Naive B cell (primary cell): ENCODE data around the gene LARP4B. TPM values are rescaled to one million over a fixed set of nuclear protein-coding genes. Genes with fewer than 3 reads are reported as not detected.
A peak's percentile ranks its signal among the peaks of the same experiment; 100 is the strongest.

Source experiments
- ATAC-seq, 2 donors: fragments of 150-1000 bp; cut with Tn5 transposase; 2 replicates each; pipeline ENCODE4 v1.10.0; 2021; ENCODE audit warnings: low read depth in 2 of 2, mild to moderate bottlenecking in 2 of 2, moderate library complexity in 2 of 2
- DNase-seq: peaks from one replicate; pipeline ENCODE4 v3.0.0; 2022
- H3K27ac Mint-ChIP-seq, 6 donors: one replicate each; pipeline ENCODE4 v1.8.0; 2020 to 2022; ENCODE audit warnings: mild to moderate bottlenecking in 6 of 6, mixed read lengths in 6 of 6, moderate library complexity in 5 of 6, inconsistent platforms in 2 of 6
- H3K27me3 Mint-ChIP-seq, 3 donors: one replicate each; pipeline ENCODE4 v1.8.0; 2021 to 2022; ENCODE audit warnings: mixed read lengths in 3 of 3, mild to moderate bottlenecking in 1 of 3
- H3K36me3 Mint-ChIP-seq, 2 donors: one replicate each; pipeline ENCODE4 v1.8.0; 2020 to 2022; ENCODE audit warnings: mixed read lengths in 2 of 2, inconsistent platforms in 1 of 2, mild to moderate bottlenecking in 1 of 2
- H3K4me1 Mint-ChIP-seq, 3 donors: one replicate each; pipeline ENCODE4 v1.8.0; 2020 to 2022; ENCODE audit warnings: mixed read lengths in 3 of 3, inconsistent platforms in 1 of 3, mild to moderate bottlenecking in 1 of 3, moderate library complexity in 1 of 3
- H3K4me3 Mint-ChIP-seq, 8 donors: one replicate each; pipeline ENCODE4 v1.8.0; 2020 to 2022; ENCODE audit warnings: mild to moderate bottlenecking in 8 of 8, mixed read lengths in 8 of 8, moderate library complexity in 8 of 8, inconsistent platforms in 2 of 8
- H3K9me3 Mint-ChIP-seq, 7 donors: one replicate each; pipeline ENCODE4 v1.8.0; 2020 to 2022; ENCODE audit warnings: mixed read lengths in 7 of 7, mild to moderate bottlenecking in 5 of 7, inconsistent platforms in 2 of 7, moderate library complexity in 1 of 7
- polyA plus RNA-seq, 6 donors: library from polyadenylated mRNA; unstranded; fragments of 300-500 nt; fragmentation: Illumina TruSeq; gene quantifications; one replicate each; pipeline ENCODE4 v1.2.3, GENCODE V29; 2021; ENCODE audit warnings: low read depth in 6 of 6

LARP4B gene
- polyA plus RNA-seq, 6 donors from 2014 or later: 19.3 to 42.8 (median 33.1) TPM

DNA sequence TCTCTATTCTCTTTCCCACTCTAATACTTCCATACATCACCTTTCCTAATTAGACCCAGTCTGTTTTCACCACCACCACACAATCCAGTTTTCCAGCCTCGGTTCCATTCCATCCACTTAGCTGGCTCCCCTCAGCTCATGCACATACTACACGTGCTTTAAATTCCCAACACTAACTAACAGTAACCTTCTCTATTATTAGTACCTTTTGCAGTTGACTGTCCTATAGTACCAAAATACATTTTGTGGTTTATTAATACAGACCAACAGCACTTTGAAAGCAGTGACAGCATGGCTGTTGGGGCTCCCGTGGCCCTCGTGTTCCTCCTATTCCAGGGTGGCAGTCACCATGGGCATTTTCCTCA is 64.9 kb downstream of the LARP4B start:
- Mint-ChIP-seq H3K4me3 (peak overlapping the region in 1 of 8 donors; percentile 22), H3K4me1 (peaks cover 10 to 26% (median 22%) of the 10 kb centered on the region in 3 donors), H3K27me3 (no peaks in the 10 kb centered on the region), H3K27ac (peak overlapping the region in 2 of 6 donors; percentile 22 to 37), H3K9me3 (no peaks in the 10 kb centered on the region), H3K36me3 (peaks cover 17 to 23% of the 10 kb centered on the region in 2 donors)
- ATAC-seq (no peak), DNase-seq (no peak)

DNA sequence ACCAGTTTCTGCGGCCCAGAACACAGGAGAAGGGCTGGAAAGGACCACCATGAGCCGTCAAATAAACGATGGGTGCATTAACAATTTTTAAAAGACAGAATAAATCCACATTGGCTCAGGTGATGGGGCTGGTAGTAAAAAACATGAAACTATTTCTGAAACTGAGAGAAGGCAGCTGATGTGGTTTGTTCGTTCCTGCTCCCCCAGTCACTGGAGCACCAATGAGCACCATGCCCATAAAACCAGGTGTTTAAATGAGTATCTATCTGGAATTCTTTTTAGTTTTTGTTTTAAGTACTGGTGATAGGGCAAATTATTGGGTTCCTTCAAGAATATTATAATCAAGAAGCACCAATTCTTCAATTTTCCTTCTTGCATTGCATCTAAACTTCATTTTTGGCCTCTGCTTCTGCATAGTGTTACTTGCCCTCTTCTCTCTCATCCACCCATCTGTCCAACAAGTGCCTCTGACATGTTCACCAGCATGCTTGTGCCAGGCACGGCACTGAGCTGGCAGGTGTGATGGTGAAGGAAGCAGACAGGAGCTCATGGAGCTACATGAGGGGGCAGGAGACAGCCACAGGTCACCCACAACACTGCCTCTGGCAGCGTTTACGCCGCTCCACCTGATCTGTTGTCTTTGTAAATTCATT is 65.5 kb downstream of the LARP4B start:
- ATAC-seq: no peak
- DNase-seq: no peak
- Mint-ChIP-seq H3K4me3 (peak overlapping the region in 1 of 8 donors; percentile 22), H3K36me3 (peaks cover 22 to 28% of the 10 kb centered on the region in 2 donors), H3K27me3 (no peaks in the 10 kb centered on the region), H3K27ac (peak overlapping the region in 4 of 6 donors; percentile 19 to 69 (median 30)), H3K4me1 (peaks cover 10 to 25% (median 19%) of the 10 kb centered on the region in 3 donors), H3K9me3 (no peaks in the 10 kb centered on the region)

DNA sequence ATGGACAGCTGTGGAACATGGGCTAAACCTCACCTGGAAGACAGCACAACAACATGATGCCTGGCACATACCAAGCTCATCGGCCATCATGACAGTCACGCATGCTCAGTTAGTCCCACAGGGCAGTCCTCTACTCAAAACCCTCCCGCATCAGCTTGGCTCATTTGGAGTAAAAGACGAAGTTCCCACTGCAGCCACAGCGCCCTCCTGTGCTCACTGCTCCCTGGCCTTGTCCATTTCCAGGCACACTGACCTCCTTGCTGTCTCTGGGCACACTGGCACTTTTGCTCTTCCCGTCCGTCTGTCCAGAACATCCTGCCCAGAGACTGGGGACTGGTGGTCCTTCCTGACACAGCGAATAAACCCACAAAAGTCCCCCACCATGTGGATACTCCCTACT is 66.2 kb downstream of the LARP4B start:
- H3K27me3 Mint-ChIP-seq: no peaks in the 10 kb centered on the region
- peaks cover 23 to 30% of the 10 kb centered on the region in 2 donors for H3K36me3 Mint-ChIP-seq

DNA sequence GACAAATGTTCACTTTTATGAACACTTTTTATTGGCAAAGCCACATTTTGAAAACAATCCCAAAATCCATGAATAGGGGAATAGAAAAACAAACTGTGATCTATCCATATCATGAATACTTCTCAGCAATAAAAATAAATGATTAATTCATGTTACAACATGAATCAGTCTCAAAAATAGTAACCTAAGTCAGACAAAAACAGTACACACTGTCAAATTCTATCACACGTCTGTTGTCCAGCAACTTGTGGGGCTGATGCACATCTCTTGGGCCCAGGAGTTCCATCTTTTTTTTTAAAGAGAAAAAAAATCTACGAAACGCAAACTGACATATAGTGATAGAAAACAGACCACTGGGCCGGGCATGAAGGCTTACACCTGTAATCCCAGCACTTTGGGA is 71.0 kb downstream of the LARP4B start:
- Mint-ChIP-seq H3K4me1 (peaks cover 11 to 24% (median 23%) of the 10 kb centered on the region in 3 donors), H3K27me3 (no peaks in the 10 kb centered on the region), H3K4me3 (no peak overlapping the region), H3K27ac (peak overlapping the region in 2 of 6 donors; percentile 11 to 60), H3K36me3 (peaks cover 16 to 23% of the 10 kb centered on the region in 2 donors), H3K9me3 (no peaks in the 10 kb centered on the region)
- ATAC-seq: no peak
- no peak for DNase-seq

More for the DNA sequence above, 66.2 kb downstream of the LARP4B start:
- DNase-seq (no peak), ATAC-seq (no peak)
- Mint-ChIP-seq H3K27ac (peak overlapping the region in 4 of 6 donors; percentile 19 to 84 (median 74)), H3K4me1 (peaks cover 10 to 23% (median 12%) of the 10 kb centered on the region in 3 donors), H3K4me3 (no peak overlapping the region), H3K9me3 (no peaks in the 10 kb centered on the region)

DNA sequence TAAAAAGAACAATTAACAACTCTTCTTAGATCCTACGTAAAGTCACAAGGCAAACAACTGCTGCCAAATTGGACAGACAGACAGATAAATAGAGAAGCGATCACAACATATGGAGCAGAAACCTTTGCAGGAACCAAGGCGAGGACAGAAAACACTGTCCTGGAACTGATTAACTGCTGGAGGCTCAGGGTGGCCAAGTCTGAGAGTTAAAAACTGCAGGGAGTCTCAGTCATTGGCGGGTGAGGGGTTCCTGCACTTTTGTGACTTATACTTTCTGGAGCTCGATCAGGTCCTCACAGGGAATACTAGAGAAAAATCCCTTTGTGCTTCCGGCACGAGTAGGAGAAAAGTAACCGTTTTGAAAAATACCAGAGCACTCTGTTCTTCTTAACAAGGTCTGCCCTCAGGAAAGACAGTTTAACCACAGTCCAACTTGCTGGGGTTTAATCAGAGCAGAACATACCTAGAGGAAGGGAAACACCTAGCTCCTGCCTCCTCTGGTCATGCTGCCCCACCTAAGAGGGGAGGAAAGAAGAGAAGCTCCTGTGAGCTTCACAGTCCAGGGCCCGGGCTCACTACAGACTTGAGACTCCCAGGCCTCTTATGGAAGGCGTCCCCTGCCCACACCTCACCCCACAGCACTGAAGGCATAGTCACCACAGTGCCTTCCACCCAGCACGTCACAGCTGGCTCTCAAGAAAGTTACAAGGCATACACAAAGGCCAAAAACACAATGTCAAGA is 74.9 kb downstream of the LARP4B start:
- peaks cover 6 to 8% of the 10 kb centered on the region in 2 donors for H3K36me3 Mint-ChIP-seq
- ATAC-seq: no peak
- H3K4me3 Mint-ChIP-seq: peak overlapping the region in 1 of 8 donors; percentile 4
- peak overlapping the region; percentile 19 to 92 (median 47) for H3K27ac Mint-ChIP-seq
- DNase-seq: no peak
- peaks cover 22 to 42% (median 39%) of the 10 kb centered on the region in 3 donors for H3K4me1 Mint-ChIP-seq
- H3K27me3 Mint-ChIP-seq: no peaks in the 10 kb centered on the region
- H3K9me3 Mint-ChIP-seq: peaks cover 0 to 3% (median 0%) of the 10 kb centered on the region in 7 donors

DNA sequence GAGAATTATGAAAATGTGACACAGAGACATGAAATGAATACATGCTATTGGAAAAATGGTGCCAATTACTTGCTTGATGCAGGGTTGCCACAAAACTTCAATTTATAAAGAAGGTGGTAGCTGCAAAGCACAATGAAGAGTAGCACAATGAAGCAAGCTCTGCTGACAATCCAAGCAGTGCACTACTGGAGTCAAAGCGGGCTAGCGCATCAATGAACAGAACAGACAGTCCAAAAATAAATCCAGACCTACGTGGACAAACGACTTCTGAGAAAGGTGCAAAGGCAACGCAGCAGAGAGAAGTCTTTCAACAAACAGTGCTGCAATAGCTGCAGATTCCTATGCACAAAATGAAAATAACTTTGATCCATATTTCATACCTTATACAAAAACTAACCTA is 75.8 kb downstream of the LARP4B start:
- Mint-ChIP-seq H3K36me3 (peaks cover 0 to under 1% of the 10 kb centered on the region in 2 donors), H3K27me3 (no peaks in the 10 kb centered on the region), H3K4me3 (no peak overlapping the region), H3K9me3 (peaks cover 0 to 5% (median 0%) of the 10 kb centered on the region in 7 donors), H3K4me1 (peaks cover 32 to 51% (median 45%) of the 10 kb centered on the region in 3 donors), H3K27ac (peak overlapping the region in 4 of 6 donors; percentile 5 to 92 (median 44))
- DNase-seq: no peak
- ATAC-seq: no peak

DNA sequence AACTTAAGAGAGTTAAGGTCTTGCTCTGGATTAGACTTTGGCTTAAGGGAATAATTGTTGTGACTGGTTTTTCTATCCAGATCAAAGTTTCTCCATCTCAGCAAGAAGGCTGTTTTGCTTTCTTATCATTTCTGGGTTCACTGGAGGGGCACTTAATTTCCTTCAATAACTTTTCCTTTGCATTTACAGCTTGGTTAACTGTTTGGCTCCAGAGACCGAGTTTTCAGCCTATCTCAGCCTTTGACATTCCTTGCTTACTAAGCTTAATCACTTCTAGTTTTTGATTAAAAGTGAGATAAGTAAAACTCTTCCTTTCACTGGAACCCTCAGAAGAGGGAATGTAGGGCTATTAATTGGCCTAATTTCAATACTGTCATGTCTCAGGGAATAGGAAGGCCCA is 76.4 kb downstream of the LARP4B start:
- ATAC-seq (no peak), DNase-seq (no peak)
- Mint-ChIP-seq H3K27me3 (no peaks in the 10 kb centered on the region), H3K36me3 (peaks cover 1 to 6% of the 10 kb centered on the region in 2 donors), H3K4me3 (no peak overlapping the region), H3K4me1 (peaks cover 37 to 57% (median 49%) of the 10 kb centered on the region in 3 donors), H3K9me3 (peaks cover 0 to 5% (median 0%) of the 10 kb centered on the region in 7 donors), H3K27ac (peak overlapping the region; percentile 5 to 81 (median 46))

DNA sequence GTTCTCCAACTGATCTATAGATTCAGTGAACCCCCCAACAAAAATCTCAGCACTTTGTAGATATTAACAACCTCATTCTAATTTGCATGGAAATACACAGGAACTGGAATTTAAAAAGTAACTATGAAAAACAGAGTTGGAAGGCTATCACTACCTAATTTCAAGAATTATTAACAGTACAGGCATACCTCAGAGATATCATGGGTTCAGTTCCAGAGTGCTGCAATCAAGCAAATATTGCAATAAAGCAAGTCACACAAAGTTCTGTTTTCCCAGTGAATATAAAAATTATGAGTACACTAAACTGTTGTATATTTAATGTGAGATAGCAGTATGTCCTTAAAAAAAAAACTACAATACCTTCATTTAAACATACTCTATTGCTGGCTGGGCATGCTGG is 78.5 kb downstream of the LARP4B start:
- ATAC-seq (no peak), DNase-seq (no peak)
- Mint-ChIP-seq H3K9me3 (peaks cover 0 to 12% (median 7%) of the 10 kb centered on the region in 7 donors), H3K27me3 (no peaks in the 10 kb centered on the region), H3K4me1 (peaks cover 52 to 60% (median 54%) of the 10 kb centered on the region in 3 donors), H3K27ac (peak overlapping the region; percentile 92 to 97 (median 96)), H3K4me3 (peak overlapping the region in 1 of 8 donors; percentile 72), H3K36me3 (peaks cover 17 to 24% of the 10 kb centered on the region in 2 donors)

DNA sequence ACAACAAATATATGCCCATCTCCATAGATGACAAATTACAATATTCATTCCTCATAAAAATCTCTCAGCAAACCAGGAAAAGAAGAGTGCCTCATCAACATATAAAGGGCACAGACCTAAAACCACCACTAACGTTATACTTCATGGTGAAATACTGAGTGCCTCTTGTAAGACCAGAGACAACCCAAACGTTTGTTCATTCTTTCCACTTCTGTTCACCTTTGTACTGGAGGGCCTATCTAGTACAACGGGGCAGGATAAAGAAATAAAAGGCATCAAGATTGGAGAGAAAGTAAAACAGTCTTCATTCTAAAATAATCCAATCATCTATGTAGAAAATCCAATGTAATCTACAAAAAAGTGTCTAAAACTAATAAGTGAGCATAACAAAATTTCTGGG is 79.1 kb downstream of the LARP4B start:
- H3K4me3 Mint-ChIP-seq: peak overlapping the region in 6 of 8 donors; percentile 58 to 81 (median 76)
- H3K27me3 Mint-ChIP-seq: no peaks in the 10 kb centered on the region
- H3K9me3 Mint-ChIP-seq: peaks cover 0 to 12% (median 7%) of the 10 kb centered on the region in 7 donors
- no peak for ATAC-seq
- H3K4me1 Mint-ChIP-seq: peaks cover 57 to 63% (median 59%) of the 10 kb centered on the region in 3 donors
- peaks cover 19 to 24% of the 10 kb centered on the region in 2 donors for H3K36me3 Mint-ChIP-seq
- DNase-seq: no peak
- peak overlapping the region; percentile 92 to 97 (median 96) for H3K27ac Mint-ChIP-seq

DNA sequence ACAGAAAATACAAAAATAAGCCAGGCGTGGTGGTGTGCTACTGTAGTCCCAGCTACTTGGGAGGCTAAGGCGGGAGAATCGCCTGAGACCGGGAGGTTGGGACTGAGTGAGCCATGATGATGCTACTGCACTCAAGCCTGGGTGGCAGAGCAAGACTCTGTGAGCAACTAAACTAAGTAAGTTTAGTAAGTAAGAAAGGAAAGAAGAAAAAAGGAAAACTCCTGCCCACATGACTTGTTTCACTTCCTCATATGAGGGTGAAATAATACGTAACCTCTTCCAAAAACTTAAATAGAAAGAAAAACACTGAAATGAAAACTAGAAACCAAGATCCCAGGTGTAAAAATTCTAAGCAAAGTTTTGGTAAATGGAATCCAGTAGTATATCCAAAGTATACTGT is 79.6 kb downstream of the LARP4B start:
- H3K36me3 Mint-ChIP-seq: peaks cover 23 to 27% of the 10 kb centered on the region in 2 donors
- peak overlapping the region; percentile 92 to 97 (median 96) for H3K27ac Mint-ChIP-seq
- H3K27me3 Mint-ChIP-seq: no peaks in the 10 kb centered on the region
- H3K4me3 Mint-ChIP-seq: peak overlapping the region in 7 of 8 donors; percentile 58 to 81 (median 75)
- H3K9me3 Mint-ChIP-seq: peaks cover 0 to 12% (median 7%) of the 10 kb centered on the region in 7 donors
- ATAC-seq (peak; percentile 97 to 98), DNase-seq (peak; percentile 63)
- H3K4me1 Mint-ChIP-seq: peaks cover 57 to 62% (median 59%) of the 10 kb centered on the region in 3 donors

DNA sequence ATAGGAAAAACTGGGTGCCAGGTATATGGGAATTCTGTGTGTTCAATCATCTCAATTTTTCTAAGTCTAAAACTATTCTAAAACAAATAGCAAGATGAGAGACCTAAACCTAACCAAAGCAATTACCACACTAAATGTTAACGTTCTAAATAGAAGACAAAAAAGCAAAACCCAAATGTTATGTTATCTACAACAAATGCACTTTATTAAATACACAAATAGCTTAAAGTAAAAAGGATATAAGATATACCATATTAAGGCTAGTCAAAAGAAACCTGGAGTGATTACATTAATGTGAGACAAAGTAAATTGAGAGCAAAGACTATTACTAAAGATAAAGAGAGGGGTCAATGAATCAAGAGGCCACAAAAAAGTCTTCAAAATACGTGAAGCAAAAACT is 81.4 kb downstream of the LARP4B start:
- DNase-seq: no peak
- Mint-ChIP-seq H3K27ac (peak overlapping the region; percentile 1 to 96 (median 82)), H3K36me3 (peaks cover 33 to 39% of the 10 kb centered on the region in 2 donors), H3K9me3 (peaks cover 0 to 12% (median 7%) of the 10 kb centered on the region in 7 donors), H3K4me3 (no peak overlapping the region), H3K27me3 (no peaks in the 10 kb centered on the region), H3K4me1 (peaks cover 61 to 75% (median 67%) of the 10 kb centered on the region in 3 donors)
- ATAC-seq: no peak

DNA sequence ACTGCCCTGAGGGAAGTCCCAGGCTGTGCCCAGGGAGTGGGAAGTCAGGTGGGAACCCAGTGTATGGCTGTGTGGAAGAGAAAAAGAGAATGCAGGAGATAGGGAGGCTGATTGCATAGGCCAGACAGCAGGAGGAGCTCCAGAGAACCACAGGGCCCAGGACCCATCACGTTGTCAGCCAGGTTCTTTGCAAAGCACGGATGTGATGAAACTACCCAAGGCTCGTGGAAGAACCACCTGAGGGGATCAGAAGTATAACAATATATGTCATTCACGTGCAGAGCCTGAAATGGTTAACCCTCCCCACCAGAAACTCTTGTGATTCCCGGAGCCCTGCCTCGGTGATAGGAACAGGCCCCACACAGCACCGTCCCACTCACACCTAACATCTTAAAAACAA is 83.6 kb downstream of the LARP4B start:
- no peaks in the 10 kb centered on the region for H3K27me3 Mint-ChIP-seq
- no peak overlapping the region for H3K4me3 Mint-ChIP-seq
- ATAC-seq (no peak), DNase-seq (no peak)
- peak overlapping the region in 3 of 6 donors; percentile 37 to 59 (median 57) for H3K27ac Mint-ChIP-seq
- H3K36me3 Mint-ChIP-seq: peaks cover 33 to 39% of the 10 kb centered on the region in 2 donors
- peaks cover 0 to 12% (median 7%) of the 10 kb centered on the region in 7 donors for H3K9me3 Mint-ChIP-seq
- peaks cover 62 to 74% (median 63%) of the 10 kb centered on the region in 3 donors for H3K4me1 Mint-ChIP-seq

DNA sequence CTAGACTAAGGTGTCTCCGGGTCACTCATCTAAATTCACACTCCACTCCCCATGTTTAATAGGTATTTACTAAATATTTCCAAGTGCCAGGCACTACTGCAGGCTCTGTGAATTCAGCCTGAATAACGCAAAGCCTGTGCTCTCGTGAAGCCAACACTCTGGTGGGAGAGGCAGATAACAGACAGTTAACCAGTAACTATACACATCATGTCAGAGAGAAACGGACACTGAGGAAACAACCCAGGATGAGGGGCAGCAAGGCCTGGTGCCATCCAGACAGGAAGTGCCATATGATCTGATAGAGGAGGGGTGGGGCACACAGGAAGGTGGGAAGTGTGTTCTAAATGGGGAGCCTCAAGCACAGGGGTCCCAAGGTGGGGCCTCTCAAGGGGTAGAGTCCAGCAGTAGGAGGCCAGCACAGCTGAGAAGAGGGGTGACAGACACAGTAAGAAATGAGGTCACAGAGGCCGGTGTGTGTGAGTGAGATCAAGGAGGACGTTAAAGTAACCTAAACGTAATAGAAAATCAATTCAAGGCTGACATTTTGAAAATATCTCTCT is 85.3 kb downstream of the LARP4B start:
- ATAC-seq (no peak), DNase-seq (no peak)
- Mint-ChIP-seq H3K27ac (peak overlapping the region; percentile 9 to 95 (median 85)), H3K36me3 (peaks cover 33 to 42% of the 10 kb centered on the region in 2 donors), H3K4me3 (no peak overlapping the region), H3K4me1 (peaks cover 45 to 58% (median 47%) of the 10 kb centered on the region in 3 donors), H3K9me3 (peaks cover 0 to 10% (median 7%) of the 10 kb centered on the region in 7 donors), H3K27me3 (no peaks in the 10 kb centered on the region)
